Measurements from ENCODE around the gene HNRNPM.

The HNRNPM gene

GRCh38 chr19:8525401-8525684 is 80.6 kb downstream of the HNRNPM start:
- no peak overlapping the region for H3K9ac ChIP-seq (ENCODE audit: low read depth, low read length)
- H3K4me3 ChIP-seq (ENCODE audit: low read depth in 1 of 2, low read length in 2 of 2), result no peak overlapping the region
- TF ChIP-seq EZH2 (IDR thresholded peaks at IDR 0.05; ENCODE audit: borderline replicate concordance, low read depth, low read length, severe bottlenecking) (no peak), CTCF (IDR thresholded peaks at IDR 0.05; ENCODE audit: borderline replicate concordance, extremely low read depth, low read length, poor library complexity, severe bottlenecking) (no peak)
- no peaks in the 10 kb centered on the region for H3K9me3 ChIP-seq (ENCODE audit: insufficient read depth, low read length, severe bottlenecking)
- no peak overlapping the region for H2AFZ ChIP-seq (ENCODE audit: low read depth, low read length)
- H3K79me2 ChIP-seq (ENCODE audit: insufficient read depth, low read length), result no peaks in the 10 kb centered on the region
- no peak overlapping the region for H3K4me2 ChIP-seq (ENCODE audit: insufficient read depth, low read length)
- ATAC-seq (ENCODE audit: insufficient read depth, low read depth), result no peak
- no peak overlapping the region for H3K27ac ChIP-seq (ENCODE audit: low read length)
- H3K36me3 ChIP-seq (ENCODE audit: insufficient read depth, low read length), result no peaks in the 10 kb centered on the region
- no peaks in the 10 kb centered on the region for H4K20me1 ChIP-seq (ENCODE audit: insufficient read depth, low read length)
- no peaks in the 10 kb centered on the region for H3K4me1 ChIP-seq (ENCODE audit: insufficient read depth, low read length)
- DNase-seq, result no peak
- H3K27me3 ChIP-seq (ENCODE audit: insufficient read depth, low read length, poor library complexity), result no peaks in the 10 kb centered on the region

- TF ChIP-seq CTCF (IDR thresholded peaks at IDR 0.05; ENCODE audit: borderline replicate concordance, extremely low read depth, low read length, poor library complexity, severe bottlenecking) (no peak), EZH2 (IDR thresholded peaks at IDR 0.05; ENCODE audit: borderline replicate concordance, low read depth, low read length, severe bottlenecking) (no peak)
- H3K4me3 ChIP-seq (ENCODE audit: low read depth in 1 of 2, low read length in 2 of 2), result no peak overlapping the region
- no peaks in the 10 kb centered on the region for H3K4me1 ChIP-seq (ENCODE audit: insufficient read depth, low read length)
- no peaks in the 10 kb centered on the region for H3K27me3 ChIP-seq (ENCODE audit: insufficient read depth, low read length, poor library complexity)
- H3K79me2 ChIP-seq (ENCODE audit: insufficient read depth, low read length), result no peaks in the 10 kb centered on the region
- H4K20me1 ChIP-seq (ENCODE audit: insufficient read depth, low read length), result no peaks in the 10 kb centered on the region
- no peak overlapping the region for H2AFZ ChIP-seq (ENCODE audit: low read depth, low read length)
- no peaks in the 10 kb centered on the region for H3K36me3 ChIP-seq (ENCODE audit: insufficient read depth, low read length)
- H3K9ac ChIP-seq (ENCODE audit: low read depth, low read length), result no peak overlapping the region
- DNase-seq, result no peak
- no peaks in the 10 kb centered on the region for H3K9me3 ChIP-seq (ENCODE audit: insufficient read depth, low read length, severe bottlenecking)
- H3K27ac ChIP-seq (ENCODE audit: low read length), result no peak overlapping the region
- no peak overlapping the region for H3K4me2 ChIP-seq (ENCODE audit: insufficient read depth, low read length)
- ATAC-seq (ENCODE audit: insufficient read depth, low read depth), result no peak
Measured at GRCh38 chr19:8526345-8527091, 81.7 kb downstream of the HNRNPM start.

- no peak for DNase-seq
- no peaks in the 10 kb centered on the region for H4K20me1 ChIP-seq (ENCODE audit: insufficient read depth, low read length)
- H3K27me3 ChIP-seq (ENCODE audit: insufficient read depth, low read length, poor library complexity), result no peaks in the 10 kb centered on the region
- no peak for TF ChIP-seq CTCF (IDR thresholded peaks at IDR 0.05; ENCODE audit: borderline replicate concordance, extremely low read depth, low read length, poor library complexity, severe bottlenecking)
- no peak for TF ChIP-seq EZH2 (IDR thresholded peaks at IDR 0.05; ENCODE audit: borderline replicate concordance, low read depth, low read length, severe bottlenecking)
- no peaks in the 10 kb centered on the region for H3K4me1 ChIP-seq (ENCODE audit: insufficient read depth, low read length)
- H2AFZ ChIP-seq (ENCODE audit: low read depth, low read length), result no peak overlapping the region
- no peak for ATAC-seq (ENCODE audit: insufficient read depth, low read depth)
- H3K9ac ChIP-seq (ENCODE audit: low read depth, low read length), result no peak overlapping the region
- H3K4me2 ChIP-seq (ENCODE audit: insufficient read depth, low read length), result no peak overlapping the region
- H3K79me2 ChIP-seq (ENCODE audit: insufficient read depth, low read length), result no peaks in the 10 kb centered on the region
- no peaks in the 10 kb centered on the region for H3K9me3 ChIP-seq (ENCODE audit: insufficient read depth, low read length, severe bottlenecking)
- H3K27ac ChIP-seq (ENCODE audit: low read length), result no peak overlapping the region
- no peak overlapping the region for H3K4me3 ChIP-seq (ENCODE audit: low read depth in 1 of 2, low read length in 2 of 2)
- no peaks in the 10 kb centered on the region for H3K36me3 ChIP-seq (ENCODE audit: insufficient read depth, low read length)
Measured at GRCh38 chr19:8528500-8528899, 83.7 kb downstream of the HNRNPM start.
